ENCODE measurements around the gene FSHB.

Gene FSHB

GRCh38 chr11:30270671-30271070 lies 39.9 kb downstream of the FSHB start:
- DNase-seq = no peak

- DNase-seq = no peak
These were observed 46.4 kb downstream of the FSHB start for GRCh38 chr11:30277176-30277575.

- no peak for DNase-seq
These were observed 49.0 kb downstream of the FSHB start for GRCh38 chr11:30279796-30280195.

GRCh38 chr11:30281476-30282288 lies 50.9 kb downstream of the FSHB start:
- DNase-seq = no peak

- peak; percentile 7 for DNase-seq
These were observed 51.4 kb downstream of the FSHB start for GRCh38 chr11:30282289-30282631.

Data from activated naive CD4-positive, alpha-beta T cell treated with Interleukin-2 at 50 U/mL for 16 hours (primary cell).